Ovary (tissue), 9 donors: ENCODE data around the gene AOPEP. TPM values are rescaled to one million over a fixed set of nuclear protein-coding genes. Genes with fewer than 3 reads are reported as not detected.
A peak's percentile ranks its signal among the peaks of the same experiment; 100 is the strongest.

Source experiments
- DNase-seq, 5 donors: peaks; one replicate each; pipeline ENCODE4 v3.0.0-alpha.2; 2019 to 2020
- H3K27ac ChIP-seq, 2 donors: fragments of 200-600 bp; one replicate each; pipeline versions ENCODE4 v1.5.1 to v1.8.0; 2019 to 2022
- H3K27me3 ChIP-seq: fragments of 200-600 bp; one replicate; pipeline ENCODE4 v1.8.0; 2022
- H3K36me3 ChIP-seq: fragments of 200-600 bp; sonication (generic); one replicate; pipeline ENCODE4 v1.5.1; 2019
- H3K4me1 ChIP-seq: one replicate; pipeline ENCODE4 v1.8.1; 2013; ENCODE audit warnings: mild to moderate bottlenecking, moderate library complexity; ENCODE audit not compliant: insufficient read depth
- H3K4me3 ChIP-seq: fragments of 200-600 bp; sonication (generic); one replicate; pipeline ENCODE4 v1.5.1; 2017
- H3K9me3 ChIP-seq, 2 donors: fragments of 200-600 bp in 1 of 2; sonication (generic) in 1 of 2; one replicate each; pipeline versions ENCODE4 v1.5.1 to v1.8.1; 2013 to 2019; ENCODE audit warnings: mild to moderate bottlenecking in 1 of 2, moderate library complexity in 1 of 2
- EP300 ChIP-seq: sonication (generic); formaldehyde crosslinking; IDR thresholded peaks from one replicate; pipeline ENCODE4 v1.6.1; 2017; ENCODE audit warnings: antibody characterized with exemption
- POLR2A ChIP-seq: fragments of 450-650 bp; IDR thresholded peaks from one replicate; pipeline ENCODE4 v1.6.1; 2017; ENCODE audit warnings: antibody characterized with exemption, mild to moderate bottlenecking, moderate library complexity
- WGBS, 3 donors: extraction: QIAGEN DNeasy Blood & Tissue Kit in 1 of 3; methylation state at CpG; one replicate each; pipeline versions ENCODE4 v1.1.5 to v1.1.7; 2013 to 2017; 5-methylcytosine and 5-hydroxymethylcytosine counted together
- intact Hi-C, 4 donors: fragments of 100-400 bp; cut with DNase I; formaldehyde crosslinking; loops; one replicate each; pipeline versions ENCODE4 v1.11.0 to v1.15.1; 2022 to 2023
- polyA plus RNA-seq, 2 donors: library from polyadenylated mRNA; stranded (reverse); fragments of 200-250 nt in 1 of 2; fragments of 350-450 nt in 1 of 2; fragmentation: Illumina TruSeq in 1 of 2; extraction: RNeasy Lipid Tissue Mini Kit (QIAGEN cat#74804) in 1 of 2; gene quantifications; one replicate each; pipeline ENCODE4 v1.2.3, GENCODE V29; 2013 to 2014
- total RNA-seq, 7 donors: library from RNA; depleted of rRNA in 2 of 7; stranded (reverse); fragments of >200 nt in 2 of 7; fragmentation: NEBNext Ultra II Directional in 3 of 7; extraction: Animal tissue kit (Norgen Biotek cat#: 25700) in 3 of 7; gene quantifications; one replicate each; pipeline versions ENCODE4 v1.1.0 to v1.2.4, GENCODE V29; 2016 to 2023
- TF ChIP-seq, protein P1 (sequence below), 3 donors: fragments of 450-650 bp in 2 of 3; fragments of 200-600 bp in 1 of 3; IDR thresholded peaks; one replicate each; pipeline versions ENCODE4 v1.5.1 to v1.8.0; 2016 to 2022; ENCODE audit warnings: antibody characterized with exemption in 3 of 3, mild to moderate bottlenecking in 1 of 3
- donor health status: DM: no; HTN: no; CAD: no; lungs with moderate emphysema.
- donor health status: DM: no; HTN: no; CAD: no.
- donor health status: Bipolar disorder and iron deficiency.
- donor health status: DM: yes; HTN: yes; CAD: no.
- donor health status: DM: no; HTN: no; CAD: no.
- donor health status: DM: yes; HTN: yes; CAD: no.

AOPEP gene
- total and polyA plus RNA-seq, 9 donors, result 40.0 to 141 (median 82.1) TPM

DNA sequence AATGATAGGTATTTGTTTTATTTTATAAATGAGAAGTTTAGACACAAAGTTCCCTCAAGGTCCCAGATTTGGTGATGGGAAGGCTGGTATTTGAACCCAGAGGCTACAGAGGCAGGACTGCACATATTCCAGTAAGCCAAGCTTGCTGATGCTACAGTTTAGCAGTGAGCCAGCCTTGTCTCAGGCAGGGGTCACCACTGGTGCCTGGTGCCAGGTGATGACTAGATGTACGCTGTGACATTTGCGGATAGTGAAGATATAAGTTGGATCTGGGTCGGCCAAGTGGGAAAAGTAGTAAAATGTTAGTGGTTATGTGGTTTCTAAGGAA is 143.9 kb downstream of the AOPEP start:
- Histone ChIP-seq H3K27ac (no peak overlapping the region), H3K4me1 (peaks cover 19% of the 10 kb centered on the region), H3K4me3 (no peak overlapping the region), H3K36me3 (no peaks in the 10 kb centered on the region), H3K27me3 (no peaks in the 10 kb centered on the region), H3K9me3 (no peaks in the 10 kb centered on the region)
- TF ChIP-seq EP300 (no peak), POLR2A (no peak)
- TF ChIP-seq, protein P1, sequence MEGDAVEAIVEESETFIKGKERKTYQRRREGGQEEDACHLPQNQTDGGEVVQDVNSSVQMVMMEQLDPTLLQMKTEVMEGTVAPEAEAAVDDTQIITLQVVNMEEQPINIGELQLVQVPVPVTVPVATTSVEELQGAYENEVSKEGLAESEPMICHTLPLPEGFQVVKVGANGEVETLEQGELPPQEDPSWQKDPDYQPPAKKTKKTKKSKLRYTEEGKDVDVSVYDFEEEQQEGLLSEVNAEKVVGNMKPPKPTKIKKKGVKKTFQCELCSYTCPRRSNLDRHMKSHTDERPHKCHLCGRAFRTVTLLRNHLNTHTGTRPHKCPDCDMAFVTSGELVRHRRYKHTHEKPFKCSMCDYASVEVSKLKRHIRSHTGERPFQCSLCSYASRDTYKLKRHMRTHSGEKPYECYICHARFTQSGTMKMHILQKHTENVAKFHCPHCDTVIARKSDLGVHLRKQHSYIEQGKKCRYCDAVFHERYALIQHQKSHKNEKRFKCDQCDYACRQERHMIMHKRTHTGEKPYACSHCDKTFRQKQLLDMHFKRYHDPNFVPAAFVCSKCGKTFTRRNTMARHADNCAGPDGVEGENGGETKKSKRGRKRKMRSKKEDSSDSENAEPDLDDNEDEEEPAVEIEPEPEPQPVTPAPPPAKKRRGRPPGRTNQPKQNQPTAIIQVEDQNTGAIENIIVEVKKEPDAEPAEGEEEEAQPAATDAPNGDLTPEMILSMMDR (IDR thresholded peaks at IDR 0.05), result no peak
- DNase-seq, result no peak
- 55 to 88% (median 82%) methylated on average over 3 of the region's 3 CpGs for WGBS, 3 donors
- intact Hi-C loops, result loop anchor here in 1 of 4 donors (5.0 kb wide), 1 partner anchor 132 kb away; no protein-coding TSS in a partner anchor

DNA sequence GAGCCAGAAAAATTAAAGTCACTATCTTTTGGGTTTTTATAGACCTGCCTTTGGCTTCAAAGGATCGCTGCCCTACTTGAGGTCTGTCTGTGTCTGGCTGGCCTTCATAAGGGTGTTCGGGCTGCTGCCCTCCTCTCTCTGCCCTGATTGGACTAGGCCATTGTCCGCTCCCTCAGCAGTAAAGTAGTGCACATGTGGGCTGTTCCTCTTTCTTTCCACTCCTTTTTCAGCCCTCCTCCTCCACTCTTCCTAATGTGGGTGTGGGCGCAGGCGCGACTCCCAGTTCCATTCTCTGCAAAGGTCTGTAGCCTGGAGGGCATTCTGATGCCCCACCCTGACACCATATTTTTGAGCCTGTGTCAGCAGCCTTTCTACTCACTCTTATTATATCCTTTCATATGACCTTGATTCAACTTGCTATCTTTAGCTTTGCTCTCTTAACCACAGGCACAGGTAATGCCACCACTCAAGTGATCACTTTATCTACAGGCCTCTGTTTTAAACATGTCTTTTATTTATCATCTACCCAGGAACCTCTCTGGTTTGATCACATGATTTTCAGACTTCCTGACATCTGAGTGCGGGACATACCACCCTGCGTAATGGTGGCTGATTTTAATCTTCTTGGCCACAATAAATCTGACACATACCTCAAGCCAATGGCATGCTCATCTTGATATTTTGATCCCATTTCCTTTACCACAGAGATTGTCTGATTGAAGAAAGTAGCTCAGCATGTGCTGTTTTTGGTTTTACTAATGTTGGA is 144.5 kb downstream of the AOPEP start:
- no peak overlapping the region for H3K27ac ChIP-seq
- H3K9me3 ChIP-seq, result no peaks in the 10 kb centered on the region
- H3K4me3 ChIP-seq, result no peak overlapping the region
- WGBS, 3 donors, result 82 to 97% (median 88%) methylated on average over 8 of the region's 8 CpGs
- no peaks in the 10 kb centered on the region for H3K27me3 ChIP-seq
- intact Hi-C loops, result loop anchor here in 1 of 4 donors (5.0 kb wide), 1 partner anchor 131 kb away; no protein-coding TSS in a partner anchor
- no peak for DNase-seq
- TF ChIP-seq, protein P1 (IDR thresholded peaks at IDR 0.05), result no peak
- TF ChIP-seq POLR2A, result no peak
- no peak for TF ChIP-seq EP300
- H3K36me3 ChIP-seq, result no peaks in the 10 kb centered on the region
- peaks cover 18% of the 10 kb centered on the region for H3K4me1 ChIP-seq

DNA sequence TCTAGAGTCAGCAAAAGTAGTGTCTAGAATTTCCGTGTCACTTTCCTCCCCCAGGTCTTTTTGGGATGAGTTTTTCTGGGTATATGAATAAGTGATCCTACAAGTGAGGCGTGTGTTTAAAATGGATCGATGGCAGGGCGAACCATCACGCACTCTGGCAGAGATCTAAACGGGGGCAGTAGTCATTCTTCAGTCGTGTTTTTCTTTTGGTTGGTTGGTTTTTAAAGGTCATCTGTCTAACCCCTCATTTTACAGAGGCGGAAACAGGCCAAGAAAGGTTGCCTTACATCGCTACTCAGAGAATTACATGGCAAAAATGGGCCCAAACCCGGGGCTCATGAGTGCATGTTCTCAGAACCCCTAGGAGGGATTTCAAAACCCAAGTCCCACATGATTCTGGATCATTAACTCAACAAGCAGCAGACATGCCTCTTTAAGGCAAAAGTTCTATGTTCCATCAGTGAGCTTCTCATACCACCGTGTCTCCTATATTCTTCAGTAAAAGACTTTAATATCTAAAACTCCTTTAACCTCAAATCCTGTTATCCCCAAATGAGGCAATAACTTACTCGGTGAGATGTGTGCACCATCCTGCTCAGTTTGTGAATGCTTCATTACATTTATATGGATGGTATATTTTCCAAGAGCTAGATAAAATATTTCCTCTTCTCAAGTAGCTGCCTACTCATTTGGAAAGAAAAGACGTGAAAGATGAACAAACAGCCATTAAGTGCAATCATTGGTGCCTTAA is 145.8 kb downstream of the AOPEP start:
- no peaks in the 10 kb centered on the region for H3K27me3 ChIP-seq
- no peak overlapping the region for H3K4me3 ChIP-seq
- no peak overlapping the region for H3K27ac ChIP-seq
- intact Hi-C loops, result loop anchor here in 1 of 4 donors (5.0 kb wide), 1 partner anchor 130 kb away; no protein-coding TSS in a partner anchor
- H3K4me1 ChIP-seq, result peaks cover 16% of the 10 kb centered on the region
- DNase-seq, result no peak
- WGBS, 3 donors, result 87 to 91% (median 90%) methylated on average over 13 of the region's 13 CpGs
- no peaks in the 10 kb centered on the region for H3K36me3 ChIP-seq
- H3K9me3 ChIP-seq, result no peaks in the 10 kb centered on the region
- TF ChIP-seq EP300 (no peak), POLR2A (no peak)
- TF ChIP-seq, protein P1 (IDR thresholded peaks at IDR 0.05), result no peak

DNA sequence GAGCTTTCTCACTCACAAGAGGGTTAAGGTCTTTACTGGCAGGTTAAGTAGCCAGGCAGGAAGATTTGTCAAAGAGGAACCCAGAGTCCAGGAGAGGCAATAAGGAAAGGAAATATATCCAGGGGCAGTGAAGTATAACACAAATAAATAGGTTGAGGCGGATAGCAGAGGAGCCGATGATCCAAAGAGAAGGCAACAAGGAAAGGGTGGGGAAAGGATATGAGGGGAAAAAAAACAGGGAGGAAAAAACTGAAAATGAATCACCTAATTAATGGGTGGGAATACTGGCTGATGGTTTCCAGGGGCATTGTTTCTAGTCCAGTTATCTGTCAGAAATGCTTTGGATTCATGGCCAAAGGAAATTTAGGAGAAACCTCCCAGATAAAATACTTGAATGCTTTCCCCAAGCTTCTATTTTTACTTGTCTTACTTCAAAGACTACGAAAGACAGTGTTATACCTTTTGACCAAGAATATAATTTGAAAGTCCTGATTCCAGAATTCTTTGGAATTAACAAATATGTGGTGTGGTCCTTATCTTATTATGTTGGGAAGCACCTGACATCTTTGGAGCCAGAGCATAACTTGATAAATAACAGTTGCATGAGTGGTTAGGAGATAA is 146.5 kb downstream of the AOPEP start:
- Histone ChIP-seq H3K27ac (peak overlapping the region in 1 of 2 donors; percentile 3), H3K9me3 (no peaks in the 10 kb centered on the region), H3K27me3 (no peaks in the 10 kb centered on the region), H3K4me1 (peaks cover 14% of the 10 kb centered on the region), H3K36me3 (no peaks in the 10 kb centered on the region), H3K4me3 (no peak overlapping the region)
- TF ChIP-seq, protein P1 (IDR thresholded peaks at IDR 0.05), result no peak
- no peak for TF ChIP-seq EP300
- no peak for TF ChIP-seq POLR2A
- no peak for DNase-seq
- 13 to 36% (median 19%) methylated on average over 3 of the region's 3 CpGs for WGBS, 3 donors
- intact Hi-C loops, result loop anchor here in 1 of 4 donors (5.0 kb wide), 1 partner anchor 129 kb away; no protein-coding TSS in a partner anchor
